ENCODE data around the gene KIAA1958.

KIAA1958 gene

GRCh38 chr9:112705768-112706427 is 219.3 kb downstream of the KIAA1958 start:
- no peak overlapping the region for H3K27ac ChIP-seq (ENCODE audit: low read depth, low read length)
- WGBS, result 61% methylated on average over 6 of the region's 6 CpGs
- H3K27me3 ChIP-seq (ENCODE audit: insufficient read depth, low read length), result no peaks in the 10 kb centered on the region
- H3K4me3 ChIP-seq (ENCODE audit: low read length), result no peak overlapping the region
- peaks cover 10% of the 10 kb centered on the region; the same call in 1 of the 2 replicates for H3K36me3 ChIP-seq (ENCODE audit: insufficient read depth, low read length)
- H3K9ac ChIP-seq (ENCODE audit: low read depth, low read length), result no peak overlapping the region
- H3K9me3 ChIP-seq (ENCODE audit: insufficient read depth, low read depth, low read length), result no peaks in the 10 kb centered on the region
- H3K4me1 ChIP-seq (ENCODE audit: insufficient read depth, low read length), result no peaks in the 10 kb centered on the region

GRCh38 chr9:112711050-112711689 is 224.5 kb downstream of the KIAA1958 start:
- 91% methylated on average over 5 of the region's 7 CpGs for WGBS
- no peaks in the 10 kb centered on the region for H3K4me1 ChIP-seq (ENCODE audit: insufficient read depth, low read length)
- H3K9ac ChIP-seq (ENCODE audit: low read depth, low read length), result no peak overlapping the region
- H3K36me3 ChIP-seq (ENCODE audit: insufficient read depth, low read length), result peaks cover 14% of the 10 kb centered on the region
- no peak overlapping the region for H3K4me3 ChIP-seq (ENCODE audit: low read length)
- no peak overlapping the region for H3K27ac ChIP-seq (ENCODE audit: low read depth, low read length)
- no peaks in the 10 kb centered on the region for H3K27me3 ChIP-seq (ENCODE audit: insufficient read depth, low read length)
- H3K9me3 ChIP-seq (ENCODE audit: insufficient read depth, low read depth, low read length), result no peaks in the 10 kb centered on the region

- Histone ChIP-seq H3K9ac (ENCODE audit: low read depth, low read length) (no peak overlapping the region), H3K4me1 (ENCODE audit: insufficient read depth, low read length) (no peaks in the 10 kb centered on the region), H3K36me3 (ENCODE audit: insufficient read depth, low read length) (peaks cover 14% of the 10 kb centered on the region), H3K27ac (ENCODE audit: low read depth, low read length) (no peak overlapping the region), H3K27me3 (ENCODE audit: insufficient read depth, low read length) (no peaks in the 10 kb centered on the region), H3K4me3 (ENCODE audit: low read length) (no peak overlapping the region), H3K9me3 (ENCODE audit: insufficient read depth, low read depth, low read length) (no peaks in the 10 kb centered on the region)
- 97% methylated on average over 3 of the region's 3 CpGs for WGBS
These were observed 226.1 kb downstream of the KIAA1958 start for GRCh38 chr9:112712678-112713077.

- WGBS, result under 1% methylated on average over 51 of the region's 51 CpGs
These were observed 231.2 kb downstream of the KIAA1958 start, which contains the start of gene INIP for GRCh38 chr9:112717661-112718331. INIP (minus strand) TSS chr9:112718117; CDS start chr9:112716485, 1,632 bp downstream.

More at GRCh38 chr9:112717661-112718331, 231.2 kb downstream of the KIAA1958 start, which contains the start of gene INIP:
- Histone ChIP-seq H3K4me1 (ENCODE audit: insufficient read depth, low read length) (no peaks in the 10 kb centered on the region), H3K36me3 (ENCODE audit: insufficient read depth, low read length) (peaks cover 9% of the 10 kb centered on the region), H3K27me3 (ENCODE audit: insufficient read depth, low read length) (no peaks in the 10 kb centered on the region), H3K9ac (ENCODE audit: low read depth, low read length) (peak within 1 kb of the TSS; percentile 73), H3K4me3 (ENCODE audit: low read length) (peak within 1 kb of the TSS; percentile 73), H3K9me3 (ENCODE audit: insufficient read depth, low read depth, low read length) (no peaks in the 10 kb centered on the region), H3K27ac (ENCODE audit: low read depth, low read length) (peak within 1 kb of the TSS; percentile 68)

All from HUES64 (cell line).